Myocyte (in vitro differentiated cells): ENCODE measurements around the gene TMEM30A. TPM values are rescaled to one million over a fixed set of nuclear protein-coding genes. Genes with fewer than 3 reads are reported as not detected.
A peak's percentile ranks its signal among the peaks of the same experiment; 100 is the strongest.

ENCODE experiments used
- DNase-seq: peaks from one replicate; pipeline ENCODE4 v3.0.0-alpha.2; 2012; ENCODE audit warnings: low read depth
- total RNA-seq: library from RNA; depleted of rRNA; stranded (reverse); fragments of >200 nt; gene quantifications from 2 replicates; pipeline ENCODE4 v1.2.3, GENCODE V29; 2014

TMEM30A gene
- total RNA-seq, 1 donor from 2014 or later, result 118 TPM

GRCh38 chr6:75266716-75267291 lies 17.8 kb downstream of the TMEM30A start:
- peak; percentile 59 for DNase-seq

GRCh38 chr6:75263401-75263750 lies 21.2 kb downstream of the TMEM30A start:
- DNase-seq, result no peak

GRCh38 chr6:75262716-75263400 lies 21.7 kb downstream of the TMEM30A start:
- DNase-seq, result no peak

DNA sequence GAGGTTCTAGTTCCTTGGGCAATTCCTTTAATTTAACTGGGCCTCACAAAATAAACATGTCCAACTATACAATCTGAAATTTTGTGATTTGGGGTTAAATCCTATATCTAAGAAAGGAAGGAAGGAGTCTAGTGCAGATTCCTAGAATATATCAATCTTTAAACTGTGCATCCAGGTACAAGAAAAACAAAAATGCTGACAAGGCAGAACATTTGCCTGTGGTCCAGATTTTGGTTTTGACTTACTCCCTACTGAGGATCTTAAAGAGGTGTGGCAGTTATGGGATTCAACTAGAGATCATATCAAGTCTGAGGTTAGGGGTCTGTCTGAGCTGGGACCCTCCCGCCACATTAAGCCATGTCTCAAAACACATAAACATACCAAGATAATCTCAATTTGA lies 23.3 kb downstream of the TMEM30A start:
- DNase-seq, result no peak

DNA sequence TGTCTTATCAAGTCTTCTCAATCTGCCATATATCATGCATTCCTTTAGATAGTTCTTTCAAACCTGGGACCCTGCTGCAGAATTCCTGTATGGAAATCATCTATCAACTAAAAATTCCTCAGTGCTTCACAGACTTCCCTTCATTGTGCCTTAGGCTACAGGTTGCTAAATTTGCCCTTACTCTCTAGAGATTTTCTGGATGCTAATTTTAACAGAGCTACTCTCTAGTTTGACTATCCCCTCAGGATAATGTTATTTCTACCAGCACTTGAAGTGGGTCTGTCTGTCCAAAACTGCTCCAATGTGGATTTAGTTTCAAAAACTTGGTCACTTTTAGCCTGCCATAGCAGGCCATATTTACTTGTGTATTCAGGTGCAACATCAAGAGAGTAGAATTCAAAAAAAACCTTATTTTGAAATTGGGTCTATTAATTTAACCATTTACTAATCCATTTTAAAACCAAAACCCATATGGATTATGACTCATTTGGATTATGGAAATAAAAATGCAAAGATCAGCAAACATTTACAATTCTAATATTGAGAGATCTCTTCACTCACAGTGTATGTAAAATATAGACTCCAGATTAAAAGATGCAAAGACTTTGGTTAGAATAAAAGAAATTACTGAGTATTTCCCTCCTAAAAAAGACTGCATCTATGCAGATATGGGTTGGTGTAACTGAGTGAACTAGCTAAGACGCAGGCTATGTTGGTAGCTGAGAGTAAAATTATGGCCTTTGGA lies 27.1 kb downstream of the TMEM30A start:
- DNase-seq, result no peak

GRCh38 chr6:75250552-75250951 lies 34.0 kb downstream of the TMEM30A start:
- no peak for DNase-seq

- DNase-seq, result no peak
Measured at GRCh38 chr6:75249837-75250236, 34.8 kb downstream of the TMEM30A start.

DNA sequence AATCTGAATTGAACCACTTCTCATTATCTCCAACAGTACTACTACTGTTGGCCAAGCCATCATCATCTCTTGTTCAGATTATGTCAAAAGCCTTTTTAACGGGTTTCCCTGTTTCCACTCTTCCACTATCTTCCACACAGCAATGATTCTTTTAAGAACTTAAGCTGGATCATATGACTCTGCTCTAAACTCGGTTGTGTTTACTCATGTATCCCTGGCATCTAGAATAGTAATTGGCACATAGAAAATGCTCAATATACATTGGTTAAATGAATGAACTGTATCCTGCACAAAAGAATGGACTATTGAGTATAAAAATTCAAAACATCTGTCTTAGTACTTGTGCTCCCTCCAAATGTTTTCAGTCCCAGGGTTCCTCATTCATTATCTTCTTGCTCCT lies 38.2 kb downstream of the TMEM30A start:
- DNase-seq, result no peak

DNA sequence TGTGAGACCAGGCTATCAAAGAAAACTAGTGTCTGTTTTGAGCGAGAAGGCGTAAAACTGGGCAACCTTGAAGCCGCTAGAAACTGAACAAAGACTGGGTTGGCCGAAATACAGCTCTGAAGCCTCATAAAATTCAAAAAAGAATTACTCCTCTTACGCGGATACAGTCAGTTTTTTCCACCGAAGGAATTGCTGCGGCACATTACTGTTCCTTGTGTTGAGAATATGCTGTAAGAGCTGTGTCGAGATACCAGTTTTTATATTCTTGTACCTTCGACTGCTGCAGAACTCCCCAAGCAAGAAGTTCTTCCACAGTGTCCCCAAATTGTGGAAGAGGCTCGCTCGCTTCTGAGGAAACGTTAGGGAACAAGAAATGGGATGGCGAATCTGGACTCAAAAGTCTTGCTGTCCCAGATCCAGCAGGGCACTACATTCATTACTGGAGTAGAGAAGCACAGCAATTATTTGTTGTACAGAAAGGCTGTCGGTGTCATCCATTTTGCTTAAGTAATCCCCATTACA lies 40.5 kb downstream of the TMEM30A start:
- DNase-seq, result no peak

GRCh38 chr6:75243333-75244062 lies 41.1 kb downstream of the TMEM30A start, which contains the start of gene COX7A2:
TSS of gene COX7A2 (minus strand) at chr6:75243801. CDS start at chr6:75243734, 67 bp downstream.
- DNase-seq, result peak; percentile 98

DNA sequence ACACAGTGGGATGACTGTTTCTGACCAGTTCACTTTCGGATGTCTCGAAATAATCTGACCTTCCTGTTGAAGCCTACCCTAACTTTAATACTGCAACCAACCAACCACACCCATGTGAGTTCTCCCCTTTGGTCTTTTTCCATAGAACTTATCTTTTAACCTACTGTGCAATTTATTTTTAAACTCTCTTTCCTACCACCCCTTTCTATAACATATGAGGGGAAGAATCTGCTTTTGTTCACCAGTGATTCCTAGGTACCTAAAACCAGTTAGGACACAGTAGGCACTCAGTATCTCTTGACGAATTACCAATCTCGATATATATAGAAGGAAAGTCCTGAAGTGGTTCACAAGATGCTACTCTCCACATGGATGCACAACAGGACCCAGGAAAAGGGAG lies 48.0 kb downstream of the TMEM30A start:
- no peak for DNase-seq

DNA sequence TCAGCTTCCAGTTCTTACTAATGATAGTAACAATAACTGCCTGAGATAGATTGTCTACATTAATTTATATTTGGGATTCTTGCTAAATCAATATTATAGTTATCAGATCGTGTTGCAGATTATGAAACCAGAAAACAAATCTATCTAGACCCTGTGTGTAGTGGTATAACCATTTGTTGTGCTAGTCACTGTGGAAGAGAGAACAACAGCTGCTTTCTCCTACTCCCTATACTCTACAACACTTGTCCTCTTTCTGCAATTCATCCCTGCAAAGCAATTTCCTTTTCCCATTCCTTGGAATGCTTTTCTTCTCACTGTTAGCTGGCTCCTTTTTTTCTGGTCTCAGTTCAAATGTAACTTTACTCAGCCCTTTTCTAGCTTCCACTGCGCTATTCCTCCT lies 49.3 kb downstream of the TMEM30A start:
- DNase-seq, result peak; percentile 61

GRCh38 chr6:75234126-75234865 lies 50.3 kb downstream of the TMEM30A start:
- peak; percentile 51 for DNase-seq

GRCh38 chr6:75233092-75233615 lies 51.4 kb downstream of the TMEM30A start:
- peak; percentile 80 for DNase-seq

GRCh38 chr6:75230484-75231325 lies 53.9 kb downstream of the TMEM30A start:
- peak; percentile 66 for DNase-seq

- no peak for DNase-seq
Measured at GRCh38 chr6:75224303-75224926, 60.2 kb downstream of the TMEM30A start.

- no peak for DNase-seq
Measured at GRCh38 chr6:75223428-75223827, 61.2 kb downstream of the TMEM30A start.

DNA sequence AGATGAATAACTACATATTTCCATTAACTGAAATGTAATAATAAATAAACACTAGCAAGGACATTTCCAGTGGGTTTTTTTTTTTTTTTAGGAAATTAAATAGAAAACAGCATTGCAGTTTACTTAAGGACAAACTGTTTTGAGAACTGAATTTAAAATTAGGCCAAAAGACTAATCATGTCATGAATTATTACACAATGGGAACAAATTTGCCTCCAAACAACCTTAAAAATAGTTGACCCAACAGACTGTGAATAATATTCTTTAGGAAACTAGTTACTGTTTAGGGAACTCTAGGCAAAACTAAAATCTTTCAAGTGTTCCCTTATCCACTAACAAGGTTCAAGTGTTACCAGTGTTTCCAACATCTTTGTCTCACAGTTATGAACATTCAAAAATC lies 62.3 kb downstream of the TMEM30A start:
- no peak for DNase-seq

GRCh38 chr6:75221116-75221515 lies 63.5 kb downstream of the TMEM30A start:
- DNase-seq, result no peak
